ENCODE data around the gene SPAG6.

SPAG6 gene

GRCh38 chr10:22460531-22461403 lies 115.5 kb downstream of the SPAG6 start:
- DNase-seq (ENCODE audit: low spot score) = no peak

GRCh38 chr10:22461891-22462290 lies 116.6 kb downstream of the SPAG6 start:
- DNase-seq (ENCODE audit: low spot score) = no peak

- no peak for DNase-seq (ENCODE audit: low spot score)
These were observed 118.0 kb downstream of the SPAG6 start for GRCh38 chr10:22463255-22463654.

- DNase-seq (ENCODE audit: low spot score) = no peak
These were observed 119.8 kb downstream of the SPAG6 start for GRCh38 chr10:22464966-22465629.

GRCh38 chr10:22466763-22467334 lies 121.6 kb downstream of the SPAG6 start:
- no peak for DNase-seq (ENCODE audit: low spot score)

Measured in kidney capillary endothelial cell (primary cell).